HS-27A (cell line): ENCODE data around the gene MAGED4.
"Not testable (repeated sequence)": the region's sequence is repeated elsewhere in the genome, so short reads cannot be mapped to it uniquely, and the experiment has no call there.

Experiments used
- DNase-seq: peaks from one replicate; pipeline ENCODE4 v3.0.0-alpha.2; 2012; ENCODE audit warnings: low read depth, missing footprints

The MAGED4 gene

GRCh38 chrX:52184440-52185077 lies at the start of gene MAGED4:
Gene MAGED4 (plus strand): TSS chrX:52184888. CDS start chrX:52185923, 1,035 bp downstream.
- not testable (repeated sequence) for DNase-seq

- DNase-seq, result no peak
Observed at GRCh38 chrX:52138830-52139544, 45.7 kb upstream of the MAGED4 start.

GRCh38 chrX:52139545-52139895 lies 45.2 kb upstream of the MAGED4 start:
- DNase-seq, result no peak

- DNase-seq, result no peak
Observed at GRCh38 chrX:52140020-52140419, 44.7 kb upstream of the MAGED4 start.

GRCh38 chrX:52150667-52151066 lies 34.0 kb upstream of the MAGED4 start:
- DNase-seq, result not testable (repeated sequence)

GRCh38 chrX:52160140-52160539 lies 24.5 kb upstream of the MAGED4 start:
- not testable (repeated sequence) for DNase-seq

- no peak for DNase-seq
Observed at GRCh38 chrX:52166840-52167239, 17.8 kb upstream of the MAGED4 start.

- not testable (repeated sequence) for DNase-seq
Observed at GRCh38 chrX:52171055-52171454, 13.6 kb upstream of the MAGED4 start.

GRCh38 chrX:52185078-52185453 lies 378 bp downstream of the MAGED4 start:
- DNase-seq, result not testable (repeated sequence)

- not testable (repeated sequence) for DNase-seq
Observed at GRCh38 chrX:52211405-52211804, 26.7 kb downstream of the MAGED4 start.

GRCh38 chrX:52213276-52213675 lies 28.6 kb downstream of the MAGED4 start:
- no peak for DNase-seq

- no peak for DNase-seq
Observed at GRCh38 chrX:52216541-52216940, 31.9 kb downstream of the MAGED4 start.

GRCh38 chrX:52217494-52218160 lies 32.9 kb downstream of the MAGED4 start:
- no peak for DNase-seq

- DNase-seq, result no peak
Observed at GRCh38 chrX:52220936-52221335, 36.2 kb downstream of the MAGED4 start.
